ENCODE data around the gene EXOC6B.

DNA sequence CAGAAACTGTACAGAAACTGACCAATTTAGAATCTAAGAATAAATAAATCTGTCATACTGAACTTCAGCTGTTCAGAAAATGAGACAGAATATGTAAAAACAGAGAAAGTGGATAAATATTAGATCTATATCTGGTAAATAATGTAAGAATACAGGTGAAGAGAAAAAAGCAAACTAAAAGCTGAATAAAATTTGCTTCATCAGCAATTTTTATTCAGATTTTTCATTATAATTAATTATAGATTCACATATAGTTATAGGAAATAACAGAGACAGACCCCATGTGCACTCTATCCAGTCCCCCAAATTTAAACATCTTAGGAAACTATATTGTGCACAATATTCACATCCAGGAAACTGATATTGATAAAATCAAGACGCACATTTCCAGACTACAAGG, 299.2 kb downstream of the EXOC6B start:
- no peak for TF ChIP-seq EZH2 (optimal IDR thresholded peaks at IDR 0.05; ENCODE audit: low read depth, low read length)
- TF ChIP-seq CTCF (IDR thresholded peaks at IDR 0.05; ENCODE audit: low read length), result no peak

Data from MM.1S (cell line).